GM18511 (cell line): ENCODE measurements around the gene WDR72.
"Not testable (repeated sequence)": the region's sequence is repeated elsewhere in the genome, so short reads cannot be mapped to it uniquely, and the experiment has no call there.

Experiments used
- ATAC-seq: cut with Tn5 transposase; IDR thresholded peaks from one replicate; pipeline ENCODE4 v1.9.1; 2021; ENCODE audit warnings: mild to moderate bottlenecking, moderate library complexity; ENCODE audit not compliant: unreplicated experiment

The WDR72 gene

GRCh38 chr15:53759411-53759931 is at the start of gene WDR72:
WDR72 (minus strand) TSS chr15:53759663; CDS start chr15:53733149, 26,514 bp downstream.
- ATAC-seq = no peak

- ATAC-seq = peak; percentile 63
Observed at GRCh38 chr15:53808058-53808706, 48.7 kb upstream of the WDR72 start.

GRCh38 chr15:53807501-53807900 is 48.0 kb upstream of the WDR72 start:
- ATAC-seq = no peak

DNA sequence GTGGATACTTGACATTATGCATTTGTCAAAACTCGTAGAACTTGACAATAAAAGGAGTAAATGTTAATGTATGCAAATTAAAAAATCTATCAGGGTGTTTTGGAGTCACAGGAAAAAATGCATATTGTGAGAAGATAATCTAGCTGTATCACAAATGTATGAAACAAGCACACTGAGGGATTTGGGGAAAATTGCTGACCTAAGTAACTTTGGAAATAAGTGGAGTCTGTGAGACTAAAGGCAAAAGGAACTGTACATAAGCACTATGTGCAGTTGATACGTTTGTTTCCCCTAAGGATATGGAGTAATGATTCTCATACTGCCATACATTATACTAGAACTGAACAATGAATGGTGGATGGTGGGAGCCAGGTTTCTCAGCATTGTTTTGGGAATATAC is 43.2 kb upstream of the WDR72 start:
- ATAC-seq = no peak

DNA sequence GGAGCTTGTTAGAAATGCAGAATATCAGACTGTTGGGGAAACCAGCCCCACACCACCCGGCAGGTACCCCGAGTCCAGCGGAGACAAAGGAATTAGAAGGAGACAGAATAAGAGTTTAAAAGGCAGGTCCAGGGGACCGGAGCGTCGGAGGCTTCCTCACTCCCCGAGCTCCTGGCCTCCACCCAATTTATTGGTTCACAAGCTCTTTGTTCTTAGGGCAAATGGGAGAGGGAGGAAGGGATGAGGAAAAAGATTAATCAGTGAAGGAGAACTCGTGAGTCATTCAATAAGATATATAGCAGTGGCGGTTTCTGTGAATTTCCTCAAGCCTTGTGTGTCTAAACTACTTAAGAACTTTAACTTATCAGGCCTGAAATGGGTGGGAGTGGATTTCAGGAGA is 32.1 kb upstream of the WDR72 start:
- ATAC-seq = no peak

DNA sequence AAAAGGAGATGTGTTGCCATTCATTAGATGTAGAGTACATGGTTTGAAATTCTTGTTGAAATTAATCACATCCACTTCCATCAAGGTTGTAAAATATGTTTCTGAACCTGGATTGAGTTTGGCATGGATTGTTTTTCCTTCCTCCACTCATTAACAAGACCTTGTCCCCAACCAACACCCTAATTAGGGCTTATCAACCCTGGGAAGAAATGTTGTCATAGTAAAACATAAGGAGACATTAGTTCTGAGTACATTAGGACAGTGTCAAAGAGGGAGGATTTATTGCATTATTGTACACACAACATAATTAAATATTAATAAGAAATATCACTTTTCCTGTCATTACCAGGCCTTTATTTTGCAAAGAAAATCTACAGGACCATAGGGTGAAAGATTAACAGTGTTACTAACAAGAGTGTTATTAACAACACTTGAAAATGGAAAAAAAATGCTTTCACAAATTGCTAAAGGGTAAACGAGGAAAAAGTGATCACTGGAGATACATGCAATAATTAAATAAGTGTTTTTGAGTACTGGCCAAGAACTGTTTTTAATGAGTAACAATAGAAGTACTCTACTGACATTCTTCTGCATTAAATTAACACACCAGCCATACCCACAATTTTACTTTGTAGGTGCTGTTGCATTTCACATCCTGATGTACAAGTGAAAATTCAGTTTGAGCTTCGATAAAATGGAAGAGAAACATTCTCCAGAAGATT is 30.4 kb upstream of the WDR72 start:
- ATAC-seq = no peak

- no peak for ATAC-seq
Observed at GRCh38 chr15:53786401-53786800, 26.9 kb upstream of the WDR72 start.

GRCh38 chr15:53785241-53785640 is 25.8 kb upstream of the WDR72 start:
- not testable (repeated sequence) for ATAC-seq

- ATAC-seq = no peak
Observed at GRCh38 chr15:53762916-53763315, 3.5 kb upstream of the WDR72 start.

GRCh38 chr15:53758412-53758811 is 1.1 kb downstream of the WDR72 start:
- ATAC-seq = no peak

DNA sequence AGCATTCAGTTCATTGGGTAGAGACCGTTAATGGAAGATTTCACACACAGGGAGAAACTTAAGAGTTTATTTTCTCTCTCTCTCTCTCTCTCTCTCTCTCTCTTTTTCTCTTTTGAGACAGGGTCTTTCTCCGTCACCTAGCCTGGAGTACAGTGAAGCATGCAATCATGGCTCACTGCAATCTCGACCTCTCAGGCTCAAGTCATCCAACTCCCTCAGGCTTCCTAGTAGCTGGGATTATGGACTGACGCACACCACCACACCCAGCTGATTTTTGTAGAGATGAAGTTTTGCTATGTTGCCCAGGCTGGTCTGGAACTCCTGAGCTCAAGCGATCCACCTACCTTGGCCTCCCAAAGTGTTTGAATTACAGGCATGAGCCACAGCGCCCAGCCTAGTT is 1.6 kb downstream of the WDR72 start:
- no peak for ATAC-seq

GRCh38 chr15:53753813-53754212 is 5.7 kb downstream of the WDR72 start:
- ATAC-seq = no peak

GRCh38 chr15:53752406-53752805 is 7.1 kb downstream of the WDR72 start:
- no peak for ATAC-seq

- no peak for ATAC-seq
Observed at GRCh38 chr15:53747501-53748068, 11.9 kb downstream of the WDR72 start.

- no peak for ATAC-seq
Observed at GRCh38 chr15:53746101-53746500, 13.4 kb downstream of the WDR72 start.

- no peak for ATAC-seq
Observed at GRCh38 chr15:53739651-53740050, 19.8 kb downstream of the WDR72 start.

- ATAC-seq = no peak
Observed at GRCh38 chr15:53739187-53739586, 20.3 kb downstream of the WDR72 start.

DNA sequence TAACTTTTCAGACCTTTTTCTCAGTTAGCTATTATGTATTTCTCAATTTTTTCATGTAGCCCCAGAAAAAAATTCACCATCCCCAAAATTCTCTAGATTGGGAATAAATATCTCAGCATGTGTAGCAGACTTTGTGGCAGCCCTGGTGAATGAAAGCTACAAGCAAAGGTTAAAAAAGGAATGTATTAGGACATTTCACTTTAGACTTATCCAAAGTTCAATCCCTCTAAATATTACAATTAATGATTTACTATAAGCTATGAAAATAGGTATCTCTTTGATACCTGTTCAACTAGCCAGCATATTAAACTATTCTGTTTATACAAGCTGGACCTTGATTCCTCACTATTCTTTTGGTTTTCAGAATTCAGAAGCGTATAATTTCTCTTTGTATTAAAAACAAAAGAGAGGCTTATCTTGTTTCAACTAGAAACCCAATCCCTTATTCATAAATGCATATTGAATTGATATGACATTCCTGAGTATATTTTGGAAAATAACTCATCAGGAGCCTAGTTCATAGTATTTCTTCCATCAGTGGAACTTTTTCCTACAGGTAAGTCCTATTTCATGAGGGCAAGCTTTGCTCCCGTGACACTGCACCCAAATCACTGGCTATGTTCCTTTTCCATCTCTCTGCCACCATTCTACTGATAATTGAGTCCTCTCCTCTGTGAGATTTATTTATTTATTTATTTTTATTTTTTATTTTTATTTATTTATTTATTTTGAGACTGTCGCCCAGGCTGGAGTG is 38.0 kb downstream of the WDR72 start:
- ATAC-seq = no peak

- ATAC-seq = no peak
Observed at GRCh38 chr15:53716909-53717876, 42.3 kb downstream of the WDR72 start.

DNA sequence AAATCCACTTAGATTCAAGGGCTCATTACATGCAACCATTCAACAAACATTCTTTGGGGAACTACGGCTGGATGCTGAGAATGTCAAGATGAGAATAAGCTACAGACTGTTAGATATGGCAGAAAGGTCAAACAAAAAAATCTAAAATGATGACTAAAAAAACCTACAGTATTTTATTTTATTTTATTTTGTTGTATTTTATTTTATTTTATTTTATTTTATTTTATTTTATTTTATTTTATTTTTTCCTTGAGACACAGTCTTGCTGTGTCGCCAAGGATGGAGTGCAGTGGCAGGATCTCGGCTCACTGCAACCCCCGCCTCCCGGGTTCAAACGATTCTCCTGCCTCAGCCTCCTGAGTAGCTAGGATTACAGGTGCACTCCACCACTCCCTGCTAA is 46.2 kb downstream of the WDR72 start:
- no peak for ATAC-seq
